ENCODE results near the gene D2HGDH. TPM values are rescaled to one million over a fixed set of nuclear protein-coding genes. Genes with fewer than 3 reads are reported as not detected.

D2HGDH gene
- total and polyA plus RNA-seq, 2 experiments from 2014 or later: 3.7 to 17.3 TPM

DNA sequence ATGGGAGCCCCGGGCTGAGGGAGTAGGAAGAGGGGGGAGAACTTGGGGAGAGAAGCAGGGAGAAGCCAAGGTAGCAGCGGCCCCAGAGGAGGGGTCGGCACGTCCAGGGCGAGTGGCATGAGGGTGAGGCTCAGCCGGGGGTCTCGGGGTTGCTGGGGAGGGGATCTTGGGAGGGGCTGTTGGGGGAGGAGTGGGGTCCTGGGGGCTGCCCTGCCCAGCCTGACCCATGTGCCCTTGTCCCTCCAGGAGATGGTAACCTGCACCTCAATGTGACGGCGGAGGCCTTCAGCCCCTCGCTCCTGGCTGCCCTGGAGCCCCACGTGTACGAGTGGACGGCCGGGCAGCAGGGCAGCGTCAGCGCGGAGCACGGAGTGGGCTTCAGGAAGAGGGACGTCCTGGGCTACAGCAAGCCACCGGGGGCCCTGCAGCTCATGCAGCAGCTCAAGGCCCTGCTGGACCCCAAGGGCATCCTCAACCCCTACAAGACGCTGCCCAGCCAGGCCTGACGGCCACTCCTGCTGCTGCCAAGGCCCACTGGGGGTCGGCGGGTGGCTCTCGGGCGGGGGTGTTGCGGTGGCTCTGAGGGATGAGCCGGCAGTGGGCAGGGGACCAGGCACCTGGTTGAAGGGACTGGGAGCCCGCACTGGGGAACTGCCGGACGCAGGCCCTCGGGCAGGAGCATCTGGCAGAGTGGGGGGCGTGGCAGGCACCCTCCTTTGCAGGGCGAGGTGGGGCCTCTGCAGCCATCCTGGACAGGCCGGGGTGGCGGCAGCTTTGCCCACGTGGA, 33.2 kb downstream of the D2HGDH start:
- H3K27ac Mint-ChIP-seq: no peak overlapping the region
- Histone ChIP-seq H2AFZ (no peak overlapping the region), H3K9me2 (ENCODE audit: insufficient read depth) (no peaks in the 10 kb centered on the region), H3K4me3 (no peak overlapping the region), H3F3A (replicated peaks; ENCODE audit: low read depth) (no peaks in the 10 kb centered on the region), H4K20me1 (replicated peaks; ENCODE audit: insufficient read depth) (no peaks in the 10 kb centered on the region), H3K4me2 (no peak overlapping the region), H3K4me1 (ENCODE audit: insufficient read depth) (no peaks in the 10 kb centered on the region), H3K79me2 (replicated peaks; ENCODE audit: insufficient read depth) (no peaks in the 10 kb centered on the region), H3K27ac (ENCODE audit: low read depth) (no peak overlapping the region), H3K36me3 (ENCODE audit: insufficient read depth) (no peaks in the 10 kb centered on the region), H3K27me3 (ENCODE audit: insufficient read depth) (no peaks in the 10 kb centered on the region)
- H3K9me3 Mint-ChIP-seq: no peaks in the 10 kb centered on the region; the same call in 2 of the 3 replicates
- DNase-seq (ENCODE audit: low spot score): no peak
- no peak for ATAC-seq
- H3K4me1 Mint-ChIP-seq: peaks cover 17% of the 10 kb centered on the region
- no peaks in the 10 kb centered on the region for H3K36me3 Mint-ChIP-seq (ENCODE audit: low read depth)
- TF ChIP-seq EZH2 (IDR thresholded peaks at IDR 0.05; ENCODE audit: low read depth, unreplicated experiment) (no peak), CREB1 (CRISPR knock-in tag; IDR thresholded peaks at IDR 0.05; ENCODE audit: low read depth) (no peak), STAT1 (IDR thresholded peaks at IDR 0.05; ENCODE audit: unreplicated experiment) (no peak), REST (IDR thresholded peaks at IDR 0.05; ENCODE audit: unreplicated experiment) (no peak), CTCF (conservative IDR thresholded peaks at IDR 0.05; ENCODE audit: low read depth in 2 of 2) (no peak), JUNB (IDR thresholded peaks at IDR 0.05; ENCODE audit: unreplicated experiment) (no peak), ZNF114 (CRISPR knock-in tag; IDR thresholded peaks at IDR 0.05) (no peak), EZH2phosphoT487 (IDR thresholded peaks at IDR 0.05; ENCODE audit: unreplicated experiment) (no peak), ETS1 (IDR thresholded peaks at IDR 0.05) (no peak)
- H3K27me3 Mint-ChIP-seq (ENCODE audit: insufficient read depth, low read depth, poor library complexity): peaks cover 3% of the 10 kb centered on the region
- H3K4me3 Mint-ChIP-seq: no peak overlapping the region
